HepG2 (cell line): ENCODE measurements around the gene NR2F1. TPM values are rescaled to one million over a fixed set of nuclear protein-coding genes. Genes with fewer than 3 reads are reported as not detected.
A peak's percentile ranks its signal among the peaks of the same experiment; 100 is the strongest.

ENCODE experiments used
- AGO2 ChIP-seq: fragments of 200-400 bp; formaldehyde crosslinking; optimal IDR thresholded peaks from 2 replicates; pipeline ENCODE3; 2017; ENCODE audit warnings: mild to moderate bottlenecking, low read depth, low read length, moderate library complexity
- GABPB1 ChIP-seq: IDR thresholded peaks from 2 replicates; pipeline ENCODE4 v1.6.1; 2016; ENCODE audit warnings: mild to moderate bottlenecking, missing genetic modification reagents, moderate library complexity, missing compliant biosample characterization
- HMG20B ChIP-seq: conservative IDR thresholded peaks from 2 replicates; pipeline ENCODE4 v1.6.1; 2016; ENCODE audit warnings: missing genetic modification reagents, missing compliant biosample characterization
- MYC ChIP-seq: sonication (generic); formaldehyde crosslinking; IDR thresholded peaks from 2 replicates; pipeline ENCODE4 v1.9.0; 2021; ENCODE audit warnings: missing genetic modification reagents, borderline replicate concordance
- NKX3-1 ChIP-seq: sonication (generic); formaldehyde crosslinking; IDR thresholded peaks from 2 replicates; pipeline ENCODE4 v1.5.0; 2020; ENCODE audit warnings: missing genetic modification reagents
- RAD21 ChIP-seq: fragments of 450-650 bp; formaldehyde crosslinking; IDR thresholded peaks from 2 replicates; pipeline ENCODE4 v1.5.0; 2020; ENCODE audit warnings: mild to moderate bottlenecking
- REL ChIP-seq: sonication (generic); formaldehyde crosslinking; conservative IDR thresholded peaks from 2 replicates; pipeline ENCODE4 v1.8.0; 2022; ENCODE audit warnings: mild to moderate bottlenecking, missing genetic modification reagents, moderate library complexity
- XRCC5 ChIP-seq: fragments of 200-400 bp; formaldehyde crosslinking; optimal IDR thresholded peaks from 2 replicates; pipeline ENCODE3; 2017; ENCODE audit warnings: mild to moderate bottlenecking, low read length
- ZBTB38 ChIP-seq: sonication (generic); formaldehyde crosslinking; IDR thresholded peaks from 2 replicates; pipeline ENCODE4 v1.5.1; 2020; ENCODE audit warnings: mild to moderate bottlenecking, missing genetic modification reagents
- ZNF3 ChIP-seq: IDR thresholded peaks from 2 replicates; pipeline ENCODE4 v1.7.0; 2017; ENCODE audit warnings: inconsistent platforms
- ZNF549 ChIP-seq: sonication (generic); formaldehyde crosslinking; IDR thresholded peaks from 2 replicates; pipeline ENCODE4 v1.5.0; 2020; ENCODE audit warnings: missing genetic modification reagents
- polyA plus RNA-seq, 8 experiments: library from polyadenylated mRNA; depleted of rRNA in 3 of 8; stranded (reverse) in 7 of 8; unstranded in 1 of 8; fragments of >200 nt; fragmentation: Illumina TruSeq in 4 of 8; extraction: Trizol in 4 of 8; gene quantifications; 2 replicates each; pipeline versions ENCODE4 v1.2.1 to v1.2.3, GENCODE V29; 2011 to 2016; ENCODE audit warnings: low read depth in 4 of 8, missing spikeins in 1 of 8, mixed read lengths in 1 of 8; ENCODE audit not compliant: insufficient read depth in 1 of 8
- total RNA-seq, 5 experiments: library from RNA; depleted of rRNA; stranded (reverse); fragments of >200 nt; fragmentation: Illumina TruSeq; extraction: Trizol; gene quantifications; 2 replicates each; pipeline ENCODE4 v1.2.3, GENCODE V29; 2016; ENCODE audit warnings: low read depth in 1 of 5
- TF ChIP-seq, protein P1 (sequence below): IDR thresholded peaks from 2 replicates; pipeline ENCODE4 v1.6.1; 2016; ENCODE audit warnings: control low read depth
- TF ChIP-seq, protein P2 (sequence below): sonication (generic); formaldehyde crosslinking; IDR thresholded peaks from 2 replicates; pipeline ENCODE4 v1.4.0; 2020; ENCODE audit warnings: mild to moderate bottlenecking, missing genetic modification reagents

The NR2F1 gene
- total and polyA plus RNA-seq, 2 of the 13 experiments (the other 11 are each of a cell fraction or from before 2014, with no cell fraction given): 17.1 to 59.7 TPM

DNA sequence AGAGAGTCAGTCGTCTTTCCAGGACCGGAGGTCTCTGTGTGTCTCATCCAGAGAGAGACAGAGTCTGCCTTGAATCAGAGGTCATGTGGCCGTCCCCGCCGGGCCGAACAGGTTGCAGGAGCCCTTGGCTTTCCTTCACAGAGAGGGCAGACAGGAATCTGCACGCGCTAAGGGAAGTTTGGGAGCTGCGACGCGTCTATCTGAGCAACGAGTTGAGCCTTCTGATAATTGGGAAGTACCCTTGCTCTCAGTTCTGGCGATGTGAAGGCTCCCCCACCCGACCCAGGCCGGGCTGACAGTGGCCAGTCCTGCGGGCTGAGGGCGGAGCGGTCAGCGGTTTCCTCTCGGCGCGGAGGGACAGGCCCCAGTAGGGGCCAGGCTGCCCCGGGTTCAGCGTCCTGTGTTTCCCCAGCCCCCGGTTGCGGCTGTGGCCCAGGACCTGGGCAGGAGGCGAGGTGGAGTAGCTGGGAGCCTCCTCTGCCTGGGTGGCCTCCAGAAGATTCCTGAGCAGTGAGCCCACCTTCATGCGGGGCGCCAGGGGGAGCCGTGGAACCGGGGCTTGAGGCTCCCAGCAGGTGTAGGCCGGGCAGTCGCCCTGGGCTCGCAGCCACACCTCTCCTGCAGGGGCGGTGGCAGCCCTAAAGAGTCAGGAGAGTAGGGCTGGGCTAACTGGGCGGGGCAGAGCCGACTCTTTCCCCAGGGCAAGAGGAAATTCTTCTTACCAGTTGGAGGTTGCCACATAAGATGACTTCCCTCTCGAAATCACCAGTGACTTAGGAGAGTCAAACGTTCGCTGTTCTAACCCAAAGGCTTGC is 13.9 kb downstream of the NR2F1 start (continued):
- TF ChIP-seq, protein P1, sequence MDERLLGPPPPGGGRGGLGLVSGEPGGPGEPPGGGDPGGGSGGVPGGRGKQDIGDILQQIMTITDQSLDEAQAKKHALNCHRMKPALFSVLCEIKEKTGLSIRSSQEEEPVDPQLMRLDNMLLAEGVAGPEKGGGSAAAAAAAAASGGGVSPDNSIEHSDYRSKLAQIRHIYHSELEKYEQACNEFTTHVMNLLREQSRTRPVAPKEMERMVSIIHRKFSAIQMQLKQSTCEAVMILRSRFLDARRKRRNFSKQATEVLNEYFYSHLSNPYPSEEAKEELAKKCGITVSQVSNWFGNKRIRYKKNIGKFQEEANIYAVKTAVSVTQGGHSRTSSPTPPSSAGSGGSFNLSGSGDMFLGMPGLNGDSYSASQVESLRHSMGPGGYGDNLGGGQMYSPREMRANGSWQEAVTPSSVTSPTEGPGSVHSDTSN (CRISPR knock-in tag): no peak
- TF ChIP-seq MYC (0 out of 2 replicates have a peak, but pooled peaks have one; percentile 18), REL (CRISPR knock-in tag) (no peak), ZNF549 (CRISPR knock-in tag) (no peak), RAD21 (peak; percentile 70), GABPB1 (CRISPR knock-in tag) (peak; percentile 33; the same call in 1 of the 2 replicates), ZNF3 (CRISPR knock-in tag) (no peak), XRCC5 (peak; percentile 49), AGO2 (peak; percentile 35), ZBTB38 (CRISPR knock-in tag) (peak; percentile 55), HMG20B (no peak), NKX3-1 (CRISPR knock-in tag) (no peak)
- TF ChIP-seq, protein P2, sequence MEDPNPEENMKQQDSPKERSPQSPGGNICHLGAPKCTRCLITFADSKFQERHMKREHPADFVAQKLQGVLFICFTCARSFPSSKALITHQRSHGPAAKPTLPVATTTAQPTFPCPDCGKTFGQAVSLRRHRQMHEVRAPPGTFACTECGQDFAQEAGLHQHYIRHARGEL (CRISPR knock-in tag): no peak
